ENCODE results near the gene CCDC142.
"Not testable (repeated sequence)": the region's sequence is repeated elsewhere in the genome, so short reads cannot be mapped to it uniquely, and the experiment has no call there.

Gene CCDC142

GRCh38 chr2:74481431-74481830 is 1.4 kb downstream of the CCDC142 start:
- no peak for DNase-seq (ENCODE audit: low read depth, low spot score)
- peak overlapping the region; percentile 95 for H3K4me3 ChIP-seq (ENCODE audit: low read length)

DNA sequence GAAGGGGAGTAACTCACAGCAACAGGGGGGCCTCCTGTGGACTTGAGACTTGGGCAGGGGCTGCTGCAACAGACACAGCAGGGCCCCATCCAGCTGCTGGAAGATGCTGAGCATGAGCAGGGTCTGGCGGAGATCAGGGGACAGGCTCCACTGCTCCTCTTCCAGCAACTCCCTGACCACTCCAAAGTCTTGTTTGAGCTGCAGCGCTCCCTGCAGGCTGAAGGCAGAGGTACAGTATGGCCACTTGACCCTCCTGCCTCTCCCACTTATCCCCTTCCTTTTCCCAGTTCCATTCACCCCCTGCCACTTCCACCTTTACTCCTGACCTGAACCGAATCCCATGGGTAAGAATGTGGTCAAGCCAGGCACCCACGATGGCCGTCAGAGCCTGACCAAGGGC is 7.9 kb downstream of the CCDC142 start:
- no peak for DNase-seq (ENCODE audit: low read depth, low spot score)
- H3K4me3 ChIP-seq (ENCODE audit: low read length), result no peak overlapping the region

DNA sequence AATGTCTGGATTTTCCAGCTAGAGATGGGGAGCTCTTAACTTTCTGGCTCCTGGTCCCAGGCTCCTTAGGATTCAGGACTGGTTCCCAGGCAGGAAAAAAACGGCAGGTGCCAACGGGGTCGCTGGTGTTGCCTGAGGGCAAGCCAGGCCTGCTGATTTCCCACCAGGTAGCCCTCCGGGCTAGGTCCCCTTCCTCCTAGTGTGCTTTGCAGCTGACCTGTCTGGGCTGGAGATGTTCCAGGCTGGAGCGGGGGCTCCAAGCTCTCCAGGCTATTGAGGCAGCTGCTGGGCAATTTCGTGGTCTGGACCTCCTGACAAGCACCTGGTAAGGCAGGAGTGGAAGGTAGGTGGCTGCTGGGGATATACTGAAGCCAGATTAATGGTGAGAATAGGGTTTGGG is 8.3 kb downstream of the CCDC142 start:
- H3K4me3 ChIP-seq (ENCODE audit: low read length), result no peak overlapping the region
- no peak for DNase-seq (ENCODE audit: low read depth, low spot score)

DNA sequence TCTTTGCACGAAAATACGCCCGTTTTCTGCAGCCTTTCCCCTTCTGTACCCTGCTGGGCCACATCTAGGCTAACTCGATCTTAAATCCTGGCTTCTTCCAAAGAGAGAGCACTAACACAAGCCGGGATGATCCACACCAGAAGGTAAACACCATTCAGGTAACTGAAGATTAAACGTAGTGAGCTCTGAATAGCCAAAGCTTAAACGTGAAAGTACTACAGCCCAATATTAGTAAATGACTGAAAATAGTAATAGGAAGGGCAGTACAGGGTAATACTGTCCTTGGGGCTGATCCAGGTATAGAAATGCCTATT is 9.9 kb downstream of the CCDC142 start:
- peak overlapping the region; percentile 96 for H3K4me3 ChIP-seq (ENCODE audit: low read length)
- no peak for DNase-seq (ENCODE audit: low read depth, low spot score)

DNA sequence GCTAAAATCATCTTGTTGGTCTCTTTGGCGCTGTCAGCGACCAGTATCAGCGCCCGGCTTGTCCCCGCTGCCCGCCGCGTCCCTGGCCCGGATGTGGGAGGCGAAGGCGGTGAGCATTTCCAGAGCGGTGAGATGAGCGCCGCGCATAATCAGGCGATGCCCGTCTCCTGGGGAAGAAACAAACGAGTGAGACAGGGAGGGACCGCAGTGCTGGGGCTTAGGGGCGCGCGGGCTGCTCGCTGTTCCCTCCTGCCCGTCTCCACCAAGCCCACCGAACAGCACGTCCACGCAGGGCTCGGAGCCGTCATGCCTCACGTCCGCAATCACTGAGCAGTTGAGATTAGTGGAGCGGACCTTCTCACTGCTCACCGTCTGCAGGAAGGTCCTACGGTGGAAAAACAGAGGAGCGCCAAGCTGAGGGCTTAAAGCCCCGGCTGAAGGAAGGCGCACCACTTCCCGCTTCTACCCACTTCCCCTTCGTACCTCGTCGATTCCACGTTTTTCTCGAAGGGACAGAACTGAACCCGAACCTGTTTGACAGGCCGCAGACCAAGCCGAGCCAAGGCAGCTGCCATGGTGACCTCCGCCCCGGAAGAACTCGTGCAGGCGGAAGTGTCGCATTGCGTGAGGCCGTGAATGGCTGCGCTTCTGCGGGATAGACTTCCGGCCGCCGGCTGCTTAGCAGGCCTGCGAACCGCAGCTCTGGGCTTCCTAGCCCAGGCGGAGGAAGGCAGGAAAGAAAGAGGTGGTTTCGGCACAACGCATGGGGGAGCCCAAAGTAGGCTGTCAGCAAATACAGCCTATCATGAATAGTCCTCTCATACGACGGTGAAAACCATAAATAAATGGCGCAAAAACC is 10.5 kb downstream of the CCDC142 start, which contains the start of gene MRPL53:
TSS of gene MRPL53 (minus strand) at position 595 of the 859 bp plus-strand sequence. CDS start at position 575, 20 bp downstream.
- H3K4me3 ChIP-seq (ENCODE audit: low read length), result peak within 1 kb of the TSS; percentile 96
- DNase-seq (ENCODE audit: low read depth, low spot score), result peak; percentile 96

DNA sequence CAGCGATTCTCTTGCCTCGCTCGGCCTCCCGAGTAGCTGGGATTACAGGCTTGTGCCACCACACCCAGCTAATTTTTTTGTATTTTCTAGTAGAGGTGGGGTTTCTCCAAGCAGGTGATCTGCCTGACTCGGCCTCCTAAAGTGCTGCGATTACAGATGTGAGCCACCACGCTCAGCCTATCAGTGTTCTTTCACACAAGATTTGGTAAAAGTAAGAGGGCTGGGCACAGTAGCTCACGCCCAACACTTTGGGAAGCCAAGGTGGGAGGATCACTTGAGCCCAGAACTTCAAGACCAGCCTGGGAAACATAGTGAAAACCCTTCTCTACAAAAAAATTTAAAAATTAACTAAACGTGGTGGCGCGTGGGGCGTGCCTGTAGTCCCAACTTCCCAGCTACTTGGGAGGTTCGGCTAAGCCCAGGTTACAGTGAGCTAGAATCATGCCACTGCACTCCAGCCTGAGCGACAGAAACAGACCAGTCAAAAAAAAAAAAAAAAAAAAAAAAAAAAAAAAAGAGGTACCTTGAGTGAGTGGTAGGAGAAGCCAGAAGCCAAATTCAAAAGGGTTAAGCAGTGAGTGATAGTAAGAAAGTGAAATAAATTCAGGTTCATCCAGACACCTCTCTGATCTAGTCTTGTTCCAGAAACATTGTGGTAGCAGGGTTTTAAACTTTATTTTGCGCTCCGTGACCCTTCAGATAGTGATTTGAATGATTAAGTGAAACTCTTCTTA is 11.3 kb downstream of the CCDC142 start:
- peak overlapping the region; percentile 96 for H3K4me3 ChIP-seq (ENCODE audit: low read length)
- no peak for DNase-seq (ENCODE audit: low read depth, low spot score)

DNA sequence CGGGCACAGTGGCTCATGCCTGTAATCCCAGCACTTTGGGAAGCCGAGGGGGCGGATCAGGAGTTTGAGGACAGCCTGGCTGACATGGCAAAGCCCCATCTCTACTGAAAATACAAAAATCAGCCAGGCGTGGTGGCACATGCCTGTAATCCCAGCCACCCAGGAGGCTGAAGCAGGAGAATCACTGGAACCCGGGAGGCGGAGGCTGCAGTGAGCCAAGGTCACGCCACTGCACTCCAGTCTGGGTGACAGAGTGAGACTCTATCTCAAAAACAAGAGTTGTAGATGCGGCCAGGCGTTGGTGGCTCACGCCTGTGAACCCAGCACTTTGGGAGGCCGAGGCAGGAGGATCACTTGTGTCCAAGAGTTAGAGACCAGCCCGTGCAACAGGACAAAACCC is 12.1 kb downstream of the CCDC142 start:
- not testable (repeated sequence) for DNase-seq (ENCODE audit: low read depth, low spot score); H3K4me3 ChIP-seq (ENCODE audit: low read length)

GRCh38 chr2:74464406-74464805 is 18.4 kb downstream of the CCDC142 start:
- DNase-seq (ENCODE audit: low read depth, low spot score), result no peak
- H3K4me3 ChIP-seq (ENCODE audit: low read length), result peak overlapping the region; percentile 77

DNA sequence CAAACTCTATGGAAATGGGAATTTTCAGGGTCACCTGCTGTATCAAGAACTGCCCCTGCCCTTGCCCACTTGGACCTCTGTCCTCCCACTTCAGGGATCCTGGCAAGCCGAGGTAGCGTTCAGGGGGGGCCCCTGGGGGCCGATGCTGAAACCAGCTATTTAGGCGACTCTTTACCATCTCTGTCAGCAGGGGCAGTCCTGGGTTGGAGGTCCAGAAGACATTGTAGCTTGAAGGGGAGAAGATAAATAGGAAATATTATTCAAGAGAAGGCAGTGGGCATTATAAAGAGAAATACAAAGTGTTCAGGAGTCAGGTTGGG is 20.1 kb downstream of the CCDC142 start:
- H3K4me3 ChIP-seq (ENCODE audit: low read length), result no peak overlapping the region
- DNase-seq (ENCODE audit: low read depth, low spot score), result no peak

GRCh38 chr2:74462054-74462785 is 20.6 kb downstream of the CCDC142 start:
- H3K4me3 ChIP-seq (ENCODE audit: low read length), result no peak overlapping the region
- DNase-seq (ENCODE audit: low read depth, low spot score), result no peak

DNA sequence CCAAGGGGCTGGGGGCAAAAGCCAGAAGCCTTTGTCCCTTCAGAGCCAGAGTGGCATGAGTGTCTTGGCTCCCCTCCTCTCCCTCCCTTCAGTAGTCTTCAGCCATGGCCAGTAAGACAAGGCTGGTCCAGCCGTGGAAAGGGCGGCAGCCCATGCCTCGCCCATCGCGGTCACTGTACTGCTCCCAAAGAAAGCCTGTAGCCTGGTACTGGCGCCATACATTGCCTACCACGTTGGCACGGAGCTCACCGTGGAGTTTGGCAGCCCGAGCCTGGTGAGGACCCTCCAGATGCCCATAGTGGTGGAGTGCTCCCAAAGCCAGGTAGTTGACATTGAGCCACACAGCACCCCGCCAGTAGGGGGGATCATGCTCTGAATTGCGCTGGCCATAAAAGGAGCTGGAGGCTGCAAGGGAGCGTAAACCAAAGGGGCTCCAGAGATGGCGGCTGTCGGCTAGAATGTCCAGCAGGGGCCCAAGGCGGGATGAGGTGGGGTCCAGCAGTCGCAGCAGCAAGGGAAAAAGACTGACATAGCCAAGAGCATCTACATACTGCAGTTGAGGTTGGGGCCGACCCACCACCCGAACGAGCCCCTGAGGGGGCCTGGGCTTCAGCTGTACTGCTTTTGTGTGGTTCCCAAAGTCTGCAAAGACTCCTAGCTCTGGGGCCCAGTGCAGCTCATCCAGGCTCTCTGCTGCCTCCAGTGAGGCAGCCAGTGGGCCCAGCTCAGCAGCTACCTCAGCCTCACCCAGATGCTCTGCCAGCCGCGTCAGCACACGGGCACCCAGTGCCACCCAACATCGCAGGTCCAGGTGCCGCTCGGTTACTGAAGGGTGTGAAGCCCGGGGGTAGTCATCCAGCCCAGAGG is 21.4 kb downstream of the CCDC142 start:
- no peak for DNase-seq (ENCODE audit: low read depth, low spot score)
- H3K4me3 ChIP-seq (ENCODE audit: low read length), result no peak overlapping the region

DNA sequence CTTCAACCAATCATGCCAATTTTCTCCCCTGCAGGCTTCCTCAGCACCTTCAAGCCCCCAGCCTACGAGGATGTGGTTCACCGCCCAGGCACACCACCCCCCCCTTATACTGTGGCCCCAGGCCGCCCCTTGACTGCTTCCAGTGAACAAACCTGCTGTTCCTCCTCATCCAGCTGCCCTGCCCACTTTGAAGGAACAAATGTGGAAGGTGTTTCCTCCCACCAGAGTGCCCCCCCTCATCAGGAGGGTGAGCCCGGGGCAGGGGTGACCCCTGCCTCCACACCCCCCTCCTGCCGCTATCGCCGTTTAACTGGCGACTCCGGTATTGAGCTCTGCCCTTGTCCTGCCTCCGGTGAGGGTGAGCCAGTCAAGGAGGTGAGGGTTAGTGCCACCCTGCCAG is 22.6 kb downstream of the CCDC142 start:
- not testable (repeated sequence) for H3K4me3 ChIP-seq (ENCODE audit: low read length); DNase-seq (ENCODE audit: low read depth, low spot score)

DNA sequence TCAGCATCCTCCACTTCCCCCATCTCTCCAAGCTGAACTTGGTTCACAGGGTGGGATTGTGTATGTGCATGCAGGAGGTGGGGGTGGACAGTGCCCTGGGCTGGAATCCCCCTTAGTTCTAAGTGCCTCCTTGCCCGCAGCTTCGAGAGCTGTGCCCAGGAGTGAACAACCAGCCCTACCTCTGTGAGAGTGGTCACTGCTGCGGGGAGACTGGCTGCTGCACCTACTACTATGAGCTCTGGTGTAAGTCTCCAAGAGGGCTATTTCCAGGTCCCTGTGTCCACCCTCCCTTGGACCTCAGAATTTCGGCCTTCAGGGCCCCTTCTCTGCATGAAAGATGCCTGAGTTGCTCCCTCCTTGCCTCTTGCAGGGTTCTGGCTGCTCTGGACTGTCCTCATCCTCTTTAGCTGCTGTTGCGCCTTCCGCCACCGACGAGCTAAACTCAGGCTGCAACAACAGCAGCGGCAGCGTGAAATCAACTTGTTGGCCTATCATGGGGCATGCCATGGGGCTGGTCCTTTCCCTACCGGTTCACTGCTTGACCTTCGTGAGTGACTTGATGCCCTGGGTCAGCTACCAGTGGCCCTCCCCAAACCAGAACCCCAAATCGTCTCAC is 23.2 kb downstream of the CCDC142 start:
- H3K4me3 ChIP-seq (ENCODE audit: low read length), result peak overlapping the region; percentile 63
- not testable (repeated sequence) for DNase-seq (ENCODE audit: low read depth, low spot score)

DNA sequence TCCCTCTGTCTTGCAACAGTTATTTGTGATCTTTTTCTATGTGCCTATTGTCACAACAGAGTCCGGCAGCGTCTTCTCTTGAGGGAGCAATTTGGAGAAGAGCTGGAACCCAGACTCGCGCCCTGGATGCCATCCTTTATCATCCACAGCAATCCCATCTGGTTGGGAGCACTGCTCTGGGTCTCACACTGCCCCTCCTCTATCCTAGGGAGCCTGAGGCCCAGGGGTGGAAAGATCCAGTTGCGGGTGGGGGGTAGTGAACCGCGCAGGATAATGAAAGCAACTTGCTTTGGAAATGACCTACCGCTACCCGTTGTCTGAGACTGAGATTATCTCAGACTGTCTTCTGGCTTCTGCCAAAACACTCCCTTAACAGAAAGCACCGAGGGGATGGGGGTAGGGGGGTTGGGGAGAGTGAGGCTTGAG is 23.8 kb downstream of the CCDC142 start:
- H3K4me3 ChIP-seq (ENCODE audit: low read length), result peak overlapping the region; percentile 63
- DNase-seq (ENCODE audit: low read depth, low spot score), result no peak

- DNase-seq (ENCODE audit: low read depth, low spot score), result peak; percentile 100
- peak within 1 kb of the TSS; percentile 84 for H3K4me3 ChIP-seq (ENCODE audit: low read length)
These were observed 24.5 kb downstream of the CCDC142 start, which contains the start of gene WBP1 for GRCh38 chr2:74458132-74458937. Gene WBP1 (plus strand): TSS chr2:74458438. CDS start chr2:74458603, 165 bp downstream.

DNA sequence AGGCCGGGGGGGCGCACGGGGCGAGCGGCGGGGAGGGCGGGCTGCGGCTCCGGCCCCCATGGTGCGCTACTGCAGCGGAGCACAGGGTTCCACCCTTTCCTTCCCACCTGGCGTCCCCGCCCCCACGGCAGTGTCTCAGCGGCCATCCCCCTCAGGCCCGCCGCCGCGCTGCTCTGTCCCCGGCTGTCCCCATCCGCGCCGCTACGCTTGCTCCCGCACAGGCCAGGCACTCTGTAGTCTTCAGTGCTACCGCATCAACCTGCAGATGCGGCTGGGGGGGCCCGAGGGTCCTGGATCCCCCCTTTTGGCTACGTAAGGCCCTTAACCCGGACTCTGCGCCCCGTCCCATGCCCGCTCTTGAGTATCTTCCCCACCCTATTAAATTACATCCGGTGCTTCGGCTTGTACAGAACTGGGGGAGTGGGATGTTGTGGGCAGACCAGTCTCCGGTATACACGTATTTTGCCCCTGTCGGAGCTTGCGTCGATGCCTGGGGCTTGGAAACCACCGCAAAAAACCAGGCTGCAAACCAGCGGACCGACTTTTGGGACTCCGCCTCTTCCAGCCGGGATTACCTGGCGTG is 25.2 kb downstream of the CCDC142 start:
- DNase-seq (ENCODE audit: low read depth, low spot score), result peak; percentile 67
- peak overlapping the region; percentile 84 for H3K4me3 ChIP-seq (ENCODE audit: low read length)

DNA sequence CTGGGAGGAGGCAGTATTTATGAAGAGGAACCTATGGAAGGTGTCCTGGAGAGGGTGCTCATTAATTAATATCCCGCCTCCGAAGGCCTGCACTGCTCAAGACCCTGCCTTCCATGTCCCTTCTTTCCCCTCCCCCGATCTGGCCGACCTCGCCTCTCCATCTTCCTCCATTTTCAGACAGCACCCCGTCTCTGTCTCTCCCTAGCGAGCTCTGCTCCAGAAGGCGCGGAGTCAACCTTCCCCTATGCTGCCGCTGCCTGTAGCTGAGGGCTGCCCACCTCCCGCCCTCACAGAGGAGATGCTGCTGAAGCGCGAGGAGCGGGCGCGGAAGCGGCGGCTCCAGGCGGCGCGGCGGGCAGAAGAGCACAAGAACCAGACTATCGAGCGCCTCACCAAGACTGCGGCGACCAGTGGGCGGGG is 25.7 kb downstream of the CCDC142 start:
- H3K4me3 ChIP-seq (ENCODE audit: low read length), result peak overlapping the region; percentile 84
- no peak for DNase-seq (ENCODE audit: low read depth, low spot score)
